ENCODE measurements around the gene CHSY1. TPM values are rescaled to one million over a fixed set of nuclear protein-coding genes. Genes with fewer than 3 reads are reported as not detected.

CHSY1 gene
- total and polyA plus RNA-seq, 2 of the 13 experiments (the other 11 are each of a cell fraction or from before 2014, with no cell fraction given) = 13.3 to 13.7 TPM

GRCh38 chr15:101156509-101157159, 95.2 kb downstream of the CHSY1 start:
- CTCF ChIA-PET (ENCODE audit: low intra/inter-chr PET ratio, low total read pairs) = no interaction called here
- DNase-seq (ENCODE audit: low spot score) = no peak
- no peak overlapping the region for H3K27ac ChIP-seq (ENCODE audit: extremely low read length, insufficient read depth, low read length)
- H3K4me2 ChIP-seq (ENCODE audit: low read depth, low read length) = no peak overlapping the region
- POLR2A ChIA-PET = no interaction called here
- intact Hi-C loops (cut with micrococcal nuclease; ENCODE audit: unreplicated experiment) = no loop called here
- H3K4me1 ChIP-seq (ENCODE audit: insufficient read depth, low read length) = no peaks in the 10 kb centered on the region
- H3K9me3 ChIP-seq (ENCODE audit: low read length) = no peaks in the 10 kb centered on the region
- H4K20me1 ChIP-seq (ENCODE audit: insufficient read depth, low read length) = no peaks in the 10 kb centered on the region
- FAIRE-seq = no peak
- H3K27me3 ChIP-seq (ENCODE audit: control insufficient read depth in 1 of 2, insufficient read depth in 2 of 2, low read length in 2 of 2) = peaks cover 0 to 6% of the 10 kb centered on the region in 2 experiments; a peak in 1 of 5 replicates
- BruUV-seq (replicated peaks) = no TSS peak
- 66% methylated on average over 21 of the region's 21 CpGs for WGBS (ENCODE audit: low lambda C conversion rate)
- H2AFZ ChIP-seq (ENCODE audit: low read length) = no peak overlapping the region
- H3K9ac ChIP-seq (ENCODE audit: insufficient read depth, low read depth, low read length) = no peak overlapping the region
- ATAC-seq = no peak
- H3K4me3 ChIP-seq (replicated peaks in 1 of 3; ENCODE audit: insufficient read depth in 1 of 3, low read depth in 2 of 3, low read length in 3 of 3) = no peak overlapping the region
- TF ChIP-seq ATF7 (IDR thresholded peaks at IDR 0.05) = peak; percentile 90
- TF ChIP-seq ATF7 (CRISPR knock-in tag; IDR thresholded peaks at IDR 0.05) = no peak
- TF ChIP-seq ZNF180 (CRISPR knock-in tag; IDR thresholded peaks at IDR 0.05; ENCODE audit: borderline replicate concordance, low read depth) = no peak
- no peak for TF ChIP-seq ELF1 (CRISPR knock-in tag; IDR thresholded peaks at IDR 0.05)
- no peaks in the 10 kb centered on the region for H3K79me2 ChIP-seq (ENCODE audit: insufficient read depth, low read length)
- no peaks in the 10 kb centered on the region for H3K36me3 ChIP-seq (replicated peaks in 1 of 2; ENCODE audit: control insufficient read depth in 1 of 2, insufficient read depth in 2 of 2, low read length in 2 of 2)
- in situ Hi-C loops (cut with HindIII; ENCODE audit: extremely low pct_ligation_motif_present, low pct_unique_long_range_greater_than_20kb) = no loop called here

GRCh38 chr15:101156061-101156460, 95.8 kb downstream of the CHSY1 start:
- no peaks in the 10 kb centered on the region for H4K20me1 ChIP-seq (ENCODE audit: insufficient read depth, low read length)
- no peak overlapping the region for H3K9ac ChIP-seq (ENCODE audit: insufficient read depth, low read depth, low read length)
- H3K79me2 ChIP-seq (ENCODE audit: insufficient read depth, low read length) = no peaks in the 10 kb centered on the region
- no peak overlapping the region for H3K4me3 ChIP-seq (replicated peaks in 1 of 3; ENCODE audit: insufficient read depth in 1 of 3, low read depth in 2 of 3, low read length in 3 of 3)
- BruUV-seq (replicated peaks) = no TSS peak
- H3K9me3 ChIP-seq (ENCODE audit: low read length) = no peaks in the 10 kb centered on the region
- no peak for ATAC-seq
- H2AFZ ChIP-seq (ENCODE audit: low read length) = no peak overlapping the region
- TF ChIP-seq EZH2 (conservative IDR thresholded peaks at IDR 0.05; ENCODE audit: low read depth, low read length) (no peak), ZNF777 (CRISPR knock-in tag; IDR thresholded peaks at IDR 0.05) (no peak)
- in situ Hi-C loops (cut with HindIII; ENCODE audit: extremely low pct_ligation_motif_present, low pct_unique_long_range_greater_than_20kb) (no loop called here), intact Hi-C loops (cut with micrococcal nuclease; ENCODE audit: unreplicated experiment) (no loop called here)
- DNase-seq (ENCODE audit: low spot score) = no peak
- no peaks in the 10 kb centered on the region for H3K4me1 ChIP-seq (ENCODE audit: insufficient read depth, low read length)
- FAIRE-seq = no peak
- WGBS (ENCODE audit: low lambda C conversion rate) = 52% methylated on average over 6 of the region's 6 CpGs
- H3K27me3 ChIP-seq (ENCODE audit: control insufficient read depth in 1 of 2, insufficient read depth in 2 of 2, low read length in 2 of 2) = peaks cover 0 to 6% of the 10 kb centered on the region in 2 experiments; a peak in 2 of 5 replicates
- no peak overlapping the region for H3K4me2 ChIP-seq (ENCODE audit: low read depth, low read length)
- no peaks in the 10 kb centered on the region for H3K36me3 ChIP-seq (replicated peaks in 1 of 2; ENCODE audit: control insufficient read depth in 1 of 2, insufficient read depth in 2 of 2, low read length in 2 of 2)
- no peak overlapping the region for H3K27ac ChIP-seq (ENCODE audit: extremely low read length, insufficient read depth, low read length)
- CTCF ChIA-PET (ENCODE audit: low intra/inter-chr PET ratio, low total read pairs) = no interaction called here
- POLR2A ChIA-PET = no interaction called here

Data from HepG2 (cell line).